HEK293 (cell line): ENCODE measurements around the gene CDHR4.

Source experiments
- CTCF ChIP-seq: fragments of 450-650 bp; formaldehyde crosslinking; IDR thresholded peaks from 2 replicates; pipeline ENCODE4 v1.5.1; 2016; ENCODE audit warnings: missing biosample characterization, missing genetic modification characterization
- MEIS1 ChIP-seq: sonication (generic); formaldehyde crosslinking; IDR thresholded peaks from 2 replicates; pipeline ENCODE4 v1.8.1; 2022; ENCODE audit warnings: missing genetic modification reagents, mild to moderate bottlenecking, borderline replicate concordance
- PATZ1 ChIP-seq: fragments of 450-650 bp; formaldehyde crosslinking; IDR thresholded peaks from 2 replicates; pipeline ENCODE4 v1.5.1; 2016; ENCODE audit warnings: missing biosample characterization, missing genetic modification characterization
- PRDM2 ChIP-seq: fragments of 450-650 bp; formaldehyde crosslinking; IDR thresholded peaks from 2 replicates; pipeline ENCODE4 v1.5.1; 2016; ENCODE audit warnings: missing biosample characterization, missing genetic modification characterization, borderline replicate concordance
- ZBTB20 ChIP-seq: fragments of 450-650 bp; formaldehyde crosslinking; IDR thresholded peaks from 2 replicates; pipeline ENCODE4 v1.5.1; 2016; ENCODE audit warnings: missing biosample characterization, missing genetic modification characterization
- ZBTB26 ChIP-seq: fragments of 450-650 bp; formaldehyde crosslinking; optimal IDR thresholded peaks from 2 replicates; pipeline ENCODE3; 2016; ENCODE audit warnings: missing biosample characterization, mild to moderate bottlenecking, missing genetic modification characterization
- ZNF148 ChIP-seq: fragments of 450-650 bp; formaldehyde crosslinking; IDR thresholded peaks from 2 replicates; pipeline ENCODE4 v1.5.0; 2017; ENCODE audit warnings: missing biosample characterization, missing genetic modification characterization, borderline replicate concordance
- ZNF366 ChIP-seq: fragments of 450-650 bp; formaldehyde crosslinking; conservative IDR thresholded peaks from 2 replicates; pipeline ENCODE4 v1.5.1; 2016; ENCODE audit warnings: missing biosample characterization, missing genetic modification characterization
- ZNF416 ChIP-seq: fragments of 450-650 bp; formaldehyde crosslinking; IDR thresholded peaks from 2 replicates; pipeline ENCODE4 v1.5.1; 2016; ENCODE audit warnings: missing biosample characterization, missing genetic modification characterization
- ZNF510 ChIP-seq: fragments of 450-650 bp; formaldehyde crosslinking; IDR thresholded peaks from 2 replicates; pipeline ENCODE4 v1.5.1; 2018; ENCODE audit warnings: mild to moderate bottlenecking, missing genetic modification characterization, missing biosample characterization; ENCODE audit not compliant: insufficient replicate concordance
- ZNF561 ChIP-seq: fragments of 450-650 bp; IDR thresholded peaks from 2 replicates; pipeline ENCODE4 v1.5.1; 2018; ENCODE audit warnings: missing biosample characterization, missing genetic modification characterization, borderline replicate concordance
- ZNF677 ChIP-seq: fragments of 450-650 bp; IDR thresholded peaks from 2 replicates; pipeline ENCODE4 v1.5.0; 2018; ENCODE audit warnings: missing biosample characterization, mild to moderate bottlenecking, missing genetic modification characterization, moderate library complexity

GRCh38 chr3:49831341-49831740 is 31.7 kb upstream of the CDHR4 start:
- TF ChIP-seq CTCF (no peak), ZNF561 (tag by site-specific recombination) (no peak), ZNF677 (tag by site-specific recombination) (no peak), ZNF510 (tag by site-specific recombination) (no peak), PATZ1 (tag by site-specific recombination) (no peak), ZNF366 (tag by site-specific recombination) (no peak), ZNF416 (tag by site-specific recombination) (no peak), ZBTB20 (no peak), ZNF148 (tag by site-specific recombination) (no peak), MEIS1 (CRISPR knock-in tag) (no peak), PRDM2 (tag by site-specific recombination) (no peak), ZBTB26 (tag by site-specific recombination) (no peak)
